ENCODE data around the gene SLC28A3. TPM values are rescaled to one million over a fixed set of nuclear protein-coding genes. Genes with fewer than 3 reads are reported as not detected.
"Not testable (repeated sequence)": the region's sequence is repeated elsewhere in the genome, so short reads cannot be mapped to it uniquely, and the experiment has no call there.

SLC28A3 gene, protein sequence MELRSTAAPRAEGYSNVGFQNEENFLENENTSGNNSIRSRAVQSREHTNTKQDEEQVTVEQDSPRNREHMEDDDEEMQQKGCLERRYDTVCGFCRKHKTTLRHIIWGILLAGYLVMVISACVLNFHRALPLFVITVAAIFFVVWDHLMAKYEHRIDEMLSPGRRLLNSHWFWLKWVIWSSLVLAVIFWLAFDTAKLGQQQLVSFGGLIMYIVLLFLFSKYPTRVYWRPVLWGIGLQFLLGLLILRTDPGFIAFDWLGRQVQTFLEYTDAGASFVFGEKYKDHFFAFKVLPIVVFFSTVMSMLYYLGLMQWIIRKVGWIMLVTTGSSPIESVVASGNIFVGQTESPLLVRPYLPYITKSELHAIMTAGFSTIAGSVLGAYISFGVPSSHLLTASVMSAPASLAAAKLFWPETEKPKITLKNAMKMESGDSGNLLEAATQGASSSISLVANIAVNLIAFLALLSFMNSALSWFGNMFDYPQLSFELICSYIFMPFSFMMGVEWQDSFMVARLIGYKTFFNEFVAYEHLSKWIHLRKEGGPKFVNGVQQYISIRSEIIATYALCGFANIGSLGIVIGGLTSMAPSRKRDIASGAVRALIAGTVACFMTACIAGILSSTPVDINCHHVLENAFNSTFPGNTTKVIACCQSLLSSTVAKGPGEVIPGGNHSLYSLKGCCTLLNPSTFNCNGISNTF
- total RNA-seq (2021) (not detected in 2 replicates), Bru-seq, nascent RNA (not detected), BruChase-seq, experiment 1, labeled RNA remaining after a 2-hour chase (not detected), BruChase-seq, experiment 2, labeled RNA remaining after a 6-hour chase (not detected)
- long read RNA-seq = 0 reads

DNA sequence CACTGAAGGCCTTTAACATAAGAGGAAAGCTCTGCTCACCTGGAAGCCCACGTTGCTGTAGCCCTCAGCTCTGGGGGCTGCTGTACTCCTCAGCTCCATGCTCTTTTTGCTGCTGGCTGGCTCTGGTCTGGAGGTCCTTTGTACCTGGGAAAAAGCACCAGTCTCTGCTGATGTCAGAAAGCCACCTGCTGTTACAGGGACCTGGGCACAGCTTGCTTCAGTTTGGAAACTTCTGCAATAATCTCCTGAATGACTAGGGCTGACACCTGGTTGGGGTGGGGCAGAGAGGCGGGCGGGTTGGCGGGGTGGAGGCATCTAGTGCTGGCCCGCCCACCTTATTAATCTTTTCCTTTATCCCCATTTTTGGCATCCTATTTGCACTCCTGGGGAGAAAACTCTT lies at the start of gene SLC28A3:
Gene SLC28A3 (minus strand): TSS at position 224 of the 400 bp plus-strand sequence. CDS start 125 bp downstream, at position 99.
- TF ChIP-seq EZH2 (IDR thresholded peaks at IDR 0.05; ENCODE audit: borderline replicate concordance, low read depth, low read length, poor library complexity, severe bottlenecking) (no peak), CTCF (conservative IDR thresholded peaks at IDR 0.05; ENCODE audit: low read depth, low read length) (no peak)
- Histone ChIP-seq H3K9me3 (ENCODE audit: low read depth, low read length, poor library complexity, severe bottlenecking) (no peaks in the 10 kb centered on the region), H3K27ac (ENCODE audit: low read depth, low read length, poor library complexity, severe bottlenecking) (no peak within 1 kb of the TSS), H3K27me3 (replicated peaks; ENCODE audit: insufficient read depth, low read depth, low read length, poor library complexity) (no peaks in the 10 kb centered on the region), H3K4me3 (ENCODE audit: low read depth, low read length, poor library complexity, severe bottlenecking) (no peak within 1 kb of the TSS), H3K4me1 (ENCODE audit: insufficient read depth, low read length, poor library complexity, severe bottlenecking) (no peaks in the 10 kb centered on the region), H3K36me3 (ENCODE audit: insufficient read depth, low read length, poor library complexity, severe bottlenecking) (no peaks in the 10 kb centered on the region)
- ChIA-PET POLR2A (ENCODE audit: low non-redundant PET) (no interaction called here), CTCF (no interaction called here)
- BruUV-seq (replicated peaks) = no TSS peak
- DNase-seq (ENCODE audit: low spot score) = no peak
- intact Hi-C loops (cut with micrococcal nuclease; ENCODE audit: unreplicated experiment) = no loop called here

GRCh38 chr9:84390254-84390653 lies 49.7 kb upstream of the SLC28A3 start:
- H3K4me1 ChIP-seq (ENCODE audit: insufficient read depth, low read length, poor library complexity, severe bottlenecking); H3K27me3 ChIP-seq (replicated peaks; ENCODE audit: insufficient read depth, low read depth, low read length, poor library complexity); POLR2A ChIA-PET (ENCODE audit: low non-redundant PET); H3K36me3 ChIP-seq (ENCODE audit: insufficient read depth, low read length, poor library complexity, severe bottlenecking); H3K9me3 ChIP-seq (ENCODE audit: low read depth, low read length, poor library complexity, severe bottlenecking); H3K4me3 ChIP-seq (ENCODE audit: low read depth, low read length, poor library complexity, severe bottlenecking); BruUV-seq (replicated peaks); H3K27ac ChIP-seq (ENCODE audit: low read depth, low read length, poor library complexity, severe bottlenecking); CTCF ChIA-PET; DNase-seq (ENCODE audit: low spot score): not testable (repeated sequence)
- intact Hi-C loops (cut with micrococcal nuclease; ENCODE audit: unreplicated experiment) = loop anchor here (10.0 kb wide), 1 partner anchor 1395 kb away; no protein-coding TSS in a partner anchor

GRCh38 chr9:84387821-84388220 lies 47.3 kb upstream of the SLC28A3 start:
- no peaks in the 10 kb centered on the region for H3K4me1 ChIP-seq (ENCODE audit: insufficient read depth, low read length, poor library complexity, severe bottlenecking)
- H3K27ac ChIP-seq (ENCODE audit: low read depth, low read length, poor library complexity, severe bottlenecking) = no peak overlapping the region
- H3K4me3 ChIP-seq (ENCODE audit: low read depth, low read length, poor library complexity, severe bottlenecking) = no peak overlapping the region
- no peak for TF ChIP-seq CTCF (conservative IDR thresholded peaks at IDR 0.05; ENCODE audit: low read depth, low read length)
- TF ChIP-seq EZH2 (IDR thresholded peaks at IDR 0.05; ENCODE audit: borderline replicate concordance, low read depth, low read length, poor library complexity, severe bottlenecking) = no peak
- intact Hi-C loops (cut with micrococcal nuclease; ENCODE audit: unreplicated experiment) = no loop called here
- POLR2A ChIA-PET (ENCODE audit: low non-redundant PET) = no interaction called here
- H3K9me3 ChIP-seq (ENCODE audit: low read depth, low read length, poor library complexity, severe bottlenecking) = no peaks in the 10 kb centered on the region
- BruUV-seq (replicated peaks) = no TSS peak
- no peak for DNase-seq (ENCODE audit: low spot score)
- no peaks in the 10 kb centered on the region for H3K27me3 ChIP-seq (replicated peaks; ENCODE audit: insufficient read depth, low read depth, low read length, poor library complexity)
- CTCF ChIA-PET = no interaction called here
- no peaks in the 10 kb centered on the region for H3K36me3 ChIP-seq (ENCODE audit: insufficient read depth, low read length, poor library complexity, severe bottlenecking)
